Astrocyte (in vitro differentiated cells and primary cell): ENCODE results near the gene CEP104. TPM values are rescaled to one million over a fixed set of nuclear protein-coding genes. Genes with fewer than 3 reads are reported as not detected.

Experiments used
- DNase-seq: peaks from one replicate; pipeline ENCODE4 v3.0.0-alpha.2; 2010; ENCODE audit warnings: low read depth
- FAIRE-seq: peaks from 2 replicates; lab custom pipeline; 2011; peaks lifted over from hg19 to GRCh38; lab: Jason Lieb, UNC
- H2AFZ ChIP-seq: 2 replicates; pipeline ENCODE4 v1.6.0; 2012; ENCODE audit warnings: low read depth, low read length, inconsistent platforms
- H3K27ac ChIP-seq: 2 replicates; pipeline ENCODE4 v1.5.1; 2011; ENCODE audit warnings: low read depth, low read length, inconsistent platforms
- H3K27me3 ChIP-seq: 2 replicates; pipeline ENCODE4 v1.6.0; 2011; ENCODE audit warnings: low read length, inconsistent platforms; ENCODE audit not compliant: insufficient read depth
- H3K36me3 ChIP-seq: 2 replicates; pipeline ENCODE4 v1.5.1; 2011; ENCODE audit warnings: low read length, inconsistent platforms; ENCODE audit not compliant: insufficient read depth
- H3K4me1 ChIP-seq: 2 replicates; pipeline ENCODE4 v1.5.1; 2011; ENCODE audit warnings: low read length, inconsistent platforms; ENCODE audit not compliant: insufficient read depth
- H3K4me2 ChIP-seq: 2 replicates; pipeline ENCODE4 v1.6.0; 2012; ENCODE audit warnings: low read length, inconsistent platforms
- H3K4me3 ChIP-seq: 2 replicates; pipeline ENCODE4 v1.5.1; 2011; ENCODE audit warnings: low read depth, mild to moderate bottlenecking, low read length, inconsistent platforms; ENCODE audit not compliant: insufficient read depth
- H3K79me2 ChIP-seq: 2 replicates; pipeline ENCODE4 v1.6.0; 2012; ENCODE audit warnings: mild to moderate bottlenecking, low read length, inconsistent platforms; ENCODE audit not compliant: insufficient read depth
- H3K9ac ChIP-seq: 2 replicates; pipeline ENCODE4 v1.6.0; 2012; ENCODE audit warnings: mild to moderate bottlenecking, low read length, inconsistent platforms
- H3K9me3 ChIP-seq: 2 replicates; pipeline ENCODE4 v1.5.1; 2012; ENCODE audit warnings: low read depth, mild to moderate bottlenecking, low read length, inconsistent platforms; ENCODE audit not compliant: insufficient read depth
- H4K20me1 ChIP-seq: 2 replicates; pipeline ENCODE4 v1.6.0; 2012; ENCODE audit warnings: low read length, inconsistent platforms; ENCODE audit not compliant: insufficient read depth
- H3K27ac Mint-ChIP-seq: one replicate; pipeline ENCODE4 v1.8.0; 2021; ENCODE audit warnings: mild to moderate bottlenecking, mixed read lengths; ENCODE audit not compliant: unreplicated experiment
- H3K27me3 Mint-ChIP-seq: one replicate; pipeline ENCODE4 v1.8.0; 2021; ENCODE audit warnings: low read depth, mixed read lengths; ENCODE audit not compliant: unreplicated experiment
- H3K36me3 Mint-ChIP-seq: one replicate; pipeline ENCODE4 v1.8.0; 2021; ENCODE audit warnings: low read depth, mixed read lengths; ENCODE audit not compliant: unreplicated experiment
- H3K4me1 Mint-ChIP-seq: one replicate; pipeline ENCODE4 v1.8.0; 2021; ENCODE audit warnings: low read depth, mixed read lengths; ENCODE audit not compliant: unreplicated experiment
- H3K4me3 Mint-ChIP-seq: one replicate; pipeline ENCODE4 v1.8.0; 2021; ENCODE audit warnings: mild to moderate bottlenecking, moderate library complexity, mixed read lengths; ENCODE audit not compliant: unreplicated experiment
- H3K9me3 Mint-ChIP-seq: one replicate; pipeline ENCODE4 v1.8.0; 2021; ENCODE audit warnings: mild to moderate bottlenecking, mixed read lengths; ENCODE audit not compliant: unreplicated experiment
- CTCF ChIP-seq: IDR thresholded peaks from 2 replicates; pipeline ENCODE4 v1.5.1; 2011; ENCODE audit warnings: low read depth, mild to moderate bottlenecking, inconsistent platforms, low read length, moderate library complexity; ENCODE audit not compliant: insufficient read depth
- EZH2 ChIP-seq: IDR thresholded peaks from 2 replicates; pipeline ENCODE4 v1.6.1; 2012; ENCODE audit warnings: mild to moderate bottlenecking, low read length, inconsistent platforms; ENCODE audit not compliant: insufficient read depth
- total RNA-seq: library from RNA; stranded (reverse); gene quantifications from 2 replicates; pipeline ENCODE4 v1.2.1, GENCODE V29; 2021

The CEP104 gene
- total RNA-seq, 1 donor from 2014 or later: 43.6 TPM

GRCh38 chr1:3891329-3891865 is 34.4 kb upstream of the CEP104 start:
- H3K79me2 ChIP-seq: peaks cover 43% of the 10 kb centered on the region
- no peak for FAIRE-seq

GRCh38 chr1:3890389-3891328 is 33.6 kb upstream of the CEP104 start:
- Histone ChIP-seq H3K79me2 (peaks cover 36% of the 10 kb centered on the region), H2AFZ (no peak overlapping the region), H3K9me3 (no peaks in the 10 kb centered on the region), H4K20me1 (peaks cover 26% of the 10 kb centered on the region), H3K27me3 (no peaks in the 10 kb centered on the region), H3K27ac (no peak overlapping the region), H3K4me3 (no peak overlapping the region), H3K9ac (no peak overlapping the region), H3K36me3 (peaks cover 23% of the 10 kb centered on the region), H3K4me1 (no peaks in the 10 kb centered on the region), H3K4me2 (no peak overlapping the region)
- DNase-seq (no peak), FAIRE-seq (no peak)
- Mint-ChIP-seq H3K4me3 (no peak overlapping the region), H3K27ac (no peak overlapping the region), H3K36me3 (peaks cover 17% of the 10 kb centered on the region), H3K9me3 (no peaks in the 10 kb centered on the region), H3K4me1 (peaks cover 5% of the 10 kb centered on the region), H3K27me3 (no peaks in the 10 kb centered on the region)
- TF ChIP-seq EZH2 (no peak), CTCF (no peak)

More at GRCh38 chr1:3891329-3891865, 34.4 kb upstream of the CEP104 start:
- Histone ChIP-seq H2AFZ (no peak overlapping the region), H3K4me2 (no peak overlapping the region), H3K27me3 (no peaks in the 10 kb centered on the region), H3K36me3 (peaks cover 23% of the 10 kb centered on the region), H3K4me1 (no peaks in the 10 kb centered on the region), H3K27ac (no peak overlapping the region), H3K9ac (no peak overlapping the region), H3K4me3 (no peak overlapping the region), H3K9me3 (no peaks in the 10 kb centered on the region), H4K20me1 (peaks cover 33% of the 10 kb centered on the region)
- no peak overlapping the region for H3K27ac Mint-ChIP-seq
- no peaks in the 10 kb centered on the region for H3K27me3 Mint-ChIP-seq
- H3K4me1 Mint-ChIP-seq: peaks cover 11% of the 10 kb centered on the region
- TF ChIP-seq EZH2 (no peak), CTCF (no peak)
- H3K36me3 Mint-ChIP-seq: peaks cover 17% of the 10 kb centered on the region
- DNase-seq: no peak
- no peak overlapping the region for H3K4me3 Mint-ChIP-seq
- H3K9me3 Mint-ChIP-seq: no peaks in the 10 kb centered on the region

GRCh38 chr1:3889936-3890335 is 32.9 kb upstream of the CEP104 start:
- peaks cover 13% of the 10 kb centered on the region for H3K36me3 Mint-ChIP-seq
- no peaks in the 10 kb centered on the region for H3K27me3 Mint-ChIP-seq

More at GRCh38 chr1:3889936-3890335, 32.9 kb upstream of the CEP104 start:
- TF ChIP-seq EZH2: no peak
- no peak for TF ChIP-seq CTCF
- Histone ChIP-seq H3K4me3 (no peak overlapping the region), H3K4me1 (no peaks in the 10 kb centered on the region), H3K79me2 (peaks cover 28% of the 10 kb centered on the region), H3K9me3 (no peaks in the 10 kb centered on the region), H3K36me3 (peaks cover 27% of the 10 kb centered on the region), H3K4me2 (no peak overlapping the region), H4K20me1 (peaks cover 18% of the 10 kb centered on the region), H2AFZ (no peak overlapping the region), H3K27ac (no peak overlapping the region), H3K9ac (no peak overlapping the region), H3K27me3 (no peaks in the 10 kb centered on the region)
- H3K9me3 Mint-ChIP-seq: no peaks in the 10 kb centered on the region
- no peaks in the 10 kb centered on the region for H3K4me1 Mint-ChIP-seq
- DNase-seq (no peak), FAIRE-seq (no peak)
- no peak overlapping the region for H3K27ac Mint-ChIP-seq
- no peak overlapping the region for H3K4me3 Mint-ChIP-seq
